ENCODE data around the gene PGK1.

DNA sequence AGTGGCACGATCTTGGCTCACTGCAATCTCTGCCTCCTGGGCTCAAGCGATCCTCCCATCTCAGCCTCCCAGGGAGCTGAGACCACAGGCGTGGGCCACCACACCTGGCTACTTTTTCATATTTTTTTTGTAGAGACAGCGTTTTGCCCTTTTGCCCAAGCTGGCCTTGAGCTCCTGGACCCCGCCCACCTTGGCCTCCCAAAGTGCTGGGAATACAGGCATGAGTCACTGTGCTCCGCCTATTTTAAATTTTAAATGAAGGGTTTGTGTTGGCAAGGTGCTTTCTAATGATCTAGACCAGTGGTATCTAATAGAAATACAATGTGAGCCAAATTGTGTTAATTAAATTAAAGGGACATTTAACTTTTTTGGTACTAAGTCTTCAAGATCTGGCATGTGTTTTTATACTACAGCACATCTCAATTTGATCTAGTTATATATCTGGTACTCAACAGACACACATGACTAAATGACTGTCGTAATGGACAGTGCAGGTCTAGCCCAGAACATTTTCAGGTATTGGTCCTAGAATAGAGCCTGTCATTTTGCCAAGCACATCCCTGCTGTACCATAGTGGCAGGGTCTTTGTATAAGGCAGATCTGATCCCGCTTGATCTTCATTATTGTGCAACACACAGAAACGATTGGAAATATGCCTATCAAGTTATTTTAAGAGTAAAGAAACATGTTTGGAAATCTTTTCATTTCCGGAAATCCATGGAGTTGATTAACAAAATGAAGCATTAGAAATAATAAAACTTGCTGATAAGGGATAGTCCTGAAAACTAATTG, 7.3 kb downstream of the PGK1 start:
- TF ChIP-seq, protein P1, sequence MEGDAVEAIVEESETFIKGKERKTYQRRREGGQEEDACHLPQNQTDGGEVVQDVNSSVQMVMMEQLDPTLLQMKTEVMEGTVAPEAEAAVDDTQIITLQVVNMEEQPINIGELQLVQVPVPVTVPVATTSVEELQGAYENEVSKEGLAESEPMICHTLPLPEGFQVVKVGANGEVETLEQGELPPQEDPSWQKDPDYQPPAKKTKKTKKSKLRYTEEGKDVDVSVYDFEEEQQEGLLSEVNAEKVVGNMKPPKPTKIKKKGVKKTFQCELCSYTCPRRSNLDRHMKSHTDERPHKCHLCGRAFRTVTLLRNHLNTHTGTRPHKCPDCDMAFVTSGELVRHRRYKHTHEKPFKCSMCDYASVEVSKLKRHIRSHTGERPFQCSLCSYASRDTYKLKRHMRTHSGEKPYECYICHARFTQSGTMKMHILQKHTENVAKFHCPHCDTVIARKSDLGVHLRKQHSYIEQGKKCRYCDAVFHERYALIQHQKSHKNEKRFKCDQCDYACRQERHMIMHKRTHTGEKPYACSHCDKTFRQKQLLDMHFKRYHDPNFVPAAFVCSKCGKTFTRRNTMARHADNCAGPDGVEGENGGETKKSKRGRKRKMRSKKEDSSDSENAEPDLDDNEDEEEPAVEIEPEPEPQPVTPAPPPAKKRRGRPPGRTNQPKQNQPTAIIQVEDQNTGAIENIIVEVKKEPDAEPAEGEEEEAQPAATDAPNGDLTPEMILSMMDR (conservative IDR thresholded peaks at IDR 0.05; ENCODE audit: low read depth, low read length), result no peak
- no peak for TF ChIP-seq EZH2phosphoT487 (IDR thresholded peaks at IDR 0.05; ENCODE audit: borderline replicate concordance, low read length)
- no peak for TF ChIP-seq EZH2 (IDR thresholded peaks at IDR 0.05; ENCODE audit: low read length, unreplicated experiment)
